GM12878 (cell line): ENCODE measurements around the gene TMPRSS7. TPM values are rescaled to one million over a fixed set of nuclear protein-coding genes. Genes with fewer than 3 reads are reported as not detected.

Experiments used
- ATF3 ChIP-seq: IDR thresholded peaks from 2 replicates; pipeline ENCODE4 v1.6.1; 2011; ENCODE audit warnings: low read depth, mild to moderate bottlenecking, low read length, moderate library complexity, borderline replicate concordance; ENCODE audit errors: extremely low read depth
- CEBPB ChIP-seq, 2 experiments: fragments of 150-350 bp in 1 of 2; IDR thresholded peaks; 2 replicates each; pipeline ENCODE4 v1.6.1; 2012 to 2014; ENCODE audit warnings: low read depth in 2 of 2, low read length in 2 of 2, borderline replicate concordance in 1 of 2, inconsistent platforms in 1 of 2
- CREB1 ChIP-seq: IDR thresholded peaks from 2 replicates; pipeline ENCODE4 v1.6.1; 2012; ENCODE audit warnings: low read depth, mild to moderate bottlenecking, inconsistent platforms
- CTCF ChIP-seq, 3 experiments: IDR thresholded peaks in 2 of 3; conservative IDR thresholded peaks in 1 of 3; 2 replicates each; pipeline ENCODE4 v1.5.1; 2011; ENCODE audit warnings: low read depth in 3 of 3, low read length in 3 of 3, mild to moderate bottlenecking in 3 of 3, control low read depth in 2 of 3, moderate library complexity in 2 of 3, inconsistent platforms in 1 of 3, mixed read lengths in 1 of 3; ENCODE audit not compliant: control insufficient read depth in 2 of 3, insufficient read depth in 1 of 3; ENCODE audit errors: extremely low read depth in 1 of 3
- E4F1 ChIP-seq: fragments of 450-650 bp; IDR thresholded peaks from 2 replicates; pipeline ENCODE4 v1.6.1; 2018; ENCODE audit warnings: borderline replicate concordance, mild to moderate bottlenecking; ENCODE audit not compliant: partially characterized antibody
- ESRRA ChIP-seq: IDR thresholded peaks from 2 replicates; pipeline ENCODE4 v1.6.1; 2012; ENCODE audit warnings: mild to moderate bottlenecking, low read length, improper control_type of control experiment
- IKZF1 ChIP-seq: fragments of 450-650 bp; conservative IDR thresholded peaks from 2 replicates; pipeline ENCODE4 v1.6.1; 2017; ENCODE audit warnings: antibody characterized with exemption, mild to moderate bottlenecking
- JUND ChIP-seq: IDR thresholded peaks from 2 replicates; pipeline ENCODE4 v1.6.1; 2012; ENCODE audit warnings: low read depth, mild to moderate bottlenecking, low read length, improper control_type of control experiment, moderate library complexity
- PAX5 ChIP-seq: IDR thresholded peaks from 2 replicates; pipeline ENCODE4 v1.6.1; 2011; ENCODE audit warnings: low read depth, low read length, borderline replicate concordance
- PBX3 ChIP-seq: IDR thresholded peaks from 2 replicates; pipeline ENCODE4 v1.6.1; 2011; ENCODE audit warnings: mild to moderate bottlenecking, low read depth, low read length, moderate library complexity; ENCODE audit not compliant: insufficient replicate concordance
- POLR2AphosphoS2 ChIP-seq: IDR thresholded peaks from 2 replicates; pipeline ENCODE4 v1.6.1; 2011; ENCODE audit warnings: low read depth, mild to moderate bottlenecking, low read length, improper control_type of control experiment, moderate library complexity
- RBBP5 ChIP-seq: fragments of 200-600 bp; sonication (generic); conservative IDR thresholded peaks from 2 replicates; pipeline ENCODE4 v1.6.1; 2016
- SP1 ChIP-seq: IDR thresholded peaks from one replicate; pipeline ENCODE4 v1.6.1; 2011; ENCODE audit warnings: low read depth, low read length
- TAF1 ChIP-seq: IDR thresholded peaks from 2 replicates; pipeline ENCODE4 v1.6.1; 2011; ENCODE audit warnings: mild to moderate bottlenecking, low read depth, low read length, borderline replicate concordance
- TCF7 ChIP-seq: IDR thresholded peaks from 2 replicates; pipeline ENCODE4 v1.6.1; 2014; ENCODE audit warnings: antibody characterized with exemption, borderline replicate concordance
- ZBTB11 ChIP-seq: fragments of 450-650 bp; formaldehyde crosslinking; IDR thresholded peaks from 2 replicates; pipeline ENCODE4 v1.5.0; 2022; ENCODE audit warnings: mild to moderate bottlenecking, missing genetic modification characterization
- ZNF207 ChIP-seq: fragments of 450-650 bp; IDR thresholded peaks from 2 replicates; pipeline ENCODE4 v1.6.1; 2014; ENCODE audit warnings: antibody characterized with exemption, mild to moderate bottlenecking, borderline replicate concordance
- ZZZ3 ChIP-seq: IDR thresholded peaks from 2 replicates; pipeline ENCODE4 v1.6.1; 2011; ENCODE audit warnings: low read depth; ENCODE audit not compliant: control insufficient read depth, insufficient read length
- polyA plus RNA-seq, 11 experiments: library from polyadenylated mRNA; depleted of rRNA in 4 of 11; unstranded in 6 of 11; stranded (reverse) in 5 of 11; fragments of >200 nt; fragmentation: Nextera tagmentation in 4 of 11; fragmentation: Illumina TruSeq in 1 of 11; extraction: Ambion mirVana in 4 of 11; extraction: Trizol in 1 of 11; gene quantifications; 1 replicate in 1 of 11; 2 replicates in 10 of 11; pipeline versions ENCODE4 v1.2.1 to v1.2.3, GENCODE V29; 2011 to 2016; ENCODE audit warnings: inconsistent platforms in 2 of 11, missing spikeins in 2 of 11, low read depth in 1 of 11
- total RNA-seq, 4 experiments: library from RNA; depleted of rRNA in 3 of 4; stranded (reverse); fragments of >200 nt in 3 of 4; fragmentation: Illumina TruSeq in 1 of 4; extraction: Trizol in 1 of 4; gene quantifications; 2 replicates each; pipeline versions ENCODE4 v1.2.1 to v1.2.3, GENCODE V29; 2013 to 2021

The TMPRSS7 gene
- total and polyA plus RNA-seq, 10 of the 15 experiments (the other 5 are each of a cell fraction or from before 2014, with no cell fraction given): 0.03 TPM; not detected in 9

- TF ChIP-seq SP1 (peak; percentile 39), JUND (no peak), TAF1 (0 out of 2 replicates have a peak, but pooled peaks have one; percentile 22), CEBPB (IDR thresholded peaks at IDR 0.05; ENCODE audit: borderline replicate concordance in 1 of 2, low read depth in 2 of 2, low read length in 2 of 2) (no peak), PBX3 (peak; percentile 20), ZBTB11 (0 out of 2 replicates have a peak, but pooled peaks have one; percentile 11), RBBP5 (no peak), CTCF (IDR thresholded peaks at IDR 0.05 in 2 of 3, conservative IDR thresholded peaks at IDR 0.05 in 1 of 3; ENCODE audit: control insufficient read depth in 2 of 3, extremely low read depth in 1 of 3, insufficient read depth in 1 of 3, low read depth in 3 of 3, low read length in 3 of 3) (no peak), PAX5 (peak; percentile 78; the same call in 1 of the 2 replicates), ESRRA (peak; percentile 83; the same call in 1 of the 2 replicates), E4F1 (no peak), ZNF207 (no peak; the same call in 1 of the 2 replicates), ZZZ3 (no peak), CREB1 (no peak), POLR2AphosphoS2 (peak; percentile 16; the same call in 1 of the 2 replicates), IKZF1 (peak; percentile 71; the same call in 1 of the 2 replicates), ATF3 (no peak), TCF7 (0 out of 2 replicates have a peak, but pooled peaks have one; percentile 62)
These were observed 94.5 kb downstream of the TMPRSS7 start (continued) for GRCh38 chr3:112128843-112129727.
